Activated gamma-delta T cell treated with Interleukin-2 at 50 U/mL for 16 hours (primary cell): ENCODE data around the gene SEMG2.

Experiments
- DNase-seq: peaks from one replicate; pipeline ENCODE4 v3.0.0-alpha.2; 2020

SEMG2 gene, protein sequence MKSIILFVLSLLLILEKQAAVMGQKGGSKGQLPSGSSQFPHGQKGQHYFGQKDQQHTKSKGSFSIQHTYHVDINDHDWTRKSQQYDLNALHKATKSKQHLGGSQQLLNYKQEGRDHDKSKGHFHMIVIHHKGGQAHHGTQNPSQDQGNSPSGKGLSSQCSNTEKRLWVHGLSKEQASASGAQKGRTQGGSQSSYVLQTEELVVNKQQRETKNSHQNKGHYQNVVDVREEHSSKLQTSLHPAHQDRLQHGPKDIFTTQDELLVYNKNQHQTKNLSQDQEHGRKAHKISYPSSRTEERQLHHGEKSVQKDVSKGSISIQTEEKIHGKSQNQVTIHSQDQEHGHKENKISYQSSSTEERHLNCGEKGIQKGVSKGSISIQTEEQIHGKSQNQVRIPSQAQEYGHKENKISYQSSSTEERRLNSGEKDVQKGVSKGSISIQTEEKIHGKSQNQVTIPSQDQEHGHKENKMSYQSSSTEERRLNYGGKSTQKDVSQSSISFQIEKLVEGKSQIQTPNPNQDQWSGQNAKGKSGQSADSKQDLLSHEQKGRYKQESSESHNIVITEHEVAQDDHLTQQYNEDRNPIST

DNA sequence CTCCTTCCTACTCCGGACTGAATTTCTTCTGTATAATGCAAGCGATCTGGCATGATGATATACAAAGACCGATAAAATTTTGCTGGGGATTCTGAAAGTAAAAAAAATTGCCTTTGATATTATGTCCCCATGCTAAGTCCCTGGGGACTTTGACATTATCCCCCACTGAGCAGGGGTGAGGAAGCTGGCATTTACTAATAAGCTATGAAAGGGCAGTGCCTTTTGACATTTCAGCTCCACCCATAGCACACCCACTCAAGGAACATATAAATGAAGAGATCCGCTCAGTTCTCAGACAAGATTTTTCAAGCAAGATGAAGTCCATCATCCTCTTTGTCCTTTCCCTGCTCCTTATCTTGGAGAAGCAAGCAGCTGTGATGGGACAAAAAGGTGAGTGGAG is at the start of gene SEMG2:
Gene SEMG2, plus strand, starts transcription at position 298 of the 400 bp plus-strand sequence. Its CDS starts 17 bp downstream, at position 315.
- no peak for DNase-seq

DNA sequence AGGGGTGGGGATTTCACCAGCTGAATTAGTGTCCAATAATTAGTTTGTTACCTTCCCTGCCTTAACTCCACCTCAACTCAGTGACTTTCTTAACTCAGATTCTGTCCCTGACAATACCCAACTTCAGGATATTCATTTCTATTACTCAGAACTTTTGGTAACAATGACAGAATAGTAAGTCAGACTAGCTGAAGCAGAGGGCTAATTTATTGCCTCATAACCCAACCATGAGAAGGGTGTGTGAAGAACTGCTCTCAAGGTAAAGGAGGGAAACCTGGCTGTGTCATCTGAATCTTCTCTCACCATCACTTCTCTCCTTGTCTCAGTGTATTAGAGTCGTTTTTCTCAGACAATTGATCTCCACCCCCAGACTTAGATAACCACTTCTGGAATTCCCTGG is 47.7 kb upstream of the SEMG2 start:
- DNase-seq = no peak

DNA sequence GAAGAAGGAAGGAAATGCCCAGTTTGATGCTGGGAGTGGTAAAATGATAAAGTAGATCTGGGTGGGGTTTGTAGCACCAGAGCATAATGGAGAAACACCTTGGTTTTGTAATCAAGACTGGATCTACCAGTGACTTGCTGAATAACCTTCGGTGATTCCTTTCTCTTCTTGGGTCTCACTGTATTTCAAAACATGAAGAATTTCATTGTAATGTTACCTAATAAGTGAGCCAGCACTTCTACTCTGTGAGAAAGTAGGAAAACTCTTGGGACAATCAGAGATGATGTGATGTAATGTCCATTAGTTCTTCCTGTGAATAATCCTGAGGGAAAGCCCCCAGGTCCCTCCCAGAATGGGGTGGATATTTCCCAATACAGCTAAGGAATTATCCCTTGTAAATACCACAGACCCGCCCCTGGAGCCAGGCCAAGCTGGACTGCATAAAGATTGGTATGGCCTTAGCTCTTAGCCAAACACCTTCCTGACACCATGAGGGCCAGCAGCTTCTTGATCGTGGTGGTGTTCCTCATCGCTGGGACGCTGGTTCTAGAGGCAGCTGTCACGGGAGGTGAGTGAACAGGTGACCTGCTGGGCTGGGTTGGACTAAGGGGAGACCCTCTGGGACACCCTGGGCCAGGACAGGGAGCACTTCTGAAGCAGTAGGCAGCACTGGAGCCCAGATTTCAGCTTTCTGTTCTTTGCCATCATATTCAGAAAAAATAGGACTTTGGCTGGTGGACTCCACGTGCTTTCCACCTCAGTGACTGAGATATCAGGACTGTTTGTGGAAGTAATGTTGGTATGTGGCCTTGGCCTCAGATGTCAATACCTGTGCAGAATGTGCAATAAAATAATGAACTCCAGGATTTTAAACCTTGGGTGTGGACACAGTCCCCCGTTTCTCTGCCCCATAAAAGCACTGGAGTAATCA is 46.5 kb upstream of the SEMG2 start, which contains the start of gene PI3:
Gene PI3, plus strand, starts transcription at position 469 of the 931 bp plus-strand sequence. Its CDS starts 21 bp downstream, at position 490.
- no peak for DNase-seq

DNA sequence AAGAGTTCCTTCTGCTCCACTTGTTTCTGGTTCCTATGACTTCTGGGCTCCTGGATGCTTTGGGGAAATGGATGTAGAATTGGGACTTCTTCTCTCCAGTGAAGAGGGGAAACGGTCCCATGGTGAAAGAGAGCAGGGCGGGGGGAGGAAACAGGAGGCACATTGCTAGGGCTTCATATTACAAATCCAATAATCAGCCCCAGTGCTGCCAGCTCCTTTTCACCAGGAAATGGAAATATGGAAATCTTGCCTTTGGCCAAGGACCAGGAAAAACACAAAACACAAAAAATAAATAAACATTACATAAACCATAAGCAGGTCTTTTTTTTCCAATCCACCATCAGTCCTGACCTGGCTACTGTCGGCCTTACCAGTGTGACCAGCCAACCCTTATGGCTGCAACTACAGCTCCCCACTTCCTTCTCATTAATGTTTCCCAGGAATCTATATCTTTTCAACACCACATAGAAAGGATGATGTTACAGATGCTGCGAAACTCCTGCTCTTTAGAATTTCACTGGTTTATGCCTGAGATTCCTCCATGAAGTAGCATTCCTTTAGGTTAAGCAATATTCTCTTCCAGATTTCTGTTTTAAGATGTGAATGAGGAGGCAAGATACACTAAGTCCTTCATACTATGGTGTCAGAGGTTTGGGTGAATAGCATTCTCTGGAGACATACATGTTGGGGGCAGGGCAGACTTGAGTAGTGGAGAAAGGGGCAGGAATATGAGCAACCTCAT is 44.5 kb upstream of the SEMG2 start:
- DNase-seq = no peak

DNA sequence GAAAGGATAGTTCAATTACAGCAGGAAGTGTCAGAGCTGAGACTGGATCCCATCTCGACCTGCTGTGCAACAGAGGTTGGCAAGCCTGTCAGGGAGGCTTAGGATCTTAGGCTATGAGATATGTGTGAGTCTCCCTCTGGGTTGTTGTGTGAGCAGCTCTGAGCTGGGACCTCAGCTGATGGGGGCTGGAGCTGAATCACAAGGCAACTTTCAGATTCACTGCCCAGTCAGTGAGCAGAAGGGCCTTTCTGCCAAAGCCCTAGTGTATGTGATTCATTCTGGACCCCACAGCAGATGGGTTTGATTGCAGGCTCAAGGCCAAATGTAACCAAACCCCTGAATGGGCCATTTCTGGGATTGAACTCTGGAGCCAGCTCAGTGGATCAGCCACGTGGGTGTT is 42.0 kb upstream of the SEMG2 start:
- DNase-seq = no peak

DNA sequence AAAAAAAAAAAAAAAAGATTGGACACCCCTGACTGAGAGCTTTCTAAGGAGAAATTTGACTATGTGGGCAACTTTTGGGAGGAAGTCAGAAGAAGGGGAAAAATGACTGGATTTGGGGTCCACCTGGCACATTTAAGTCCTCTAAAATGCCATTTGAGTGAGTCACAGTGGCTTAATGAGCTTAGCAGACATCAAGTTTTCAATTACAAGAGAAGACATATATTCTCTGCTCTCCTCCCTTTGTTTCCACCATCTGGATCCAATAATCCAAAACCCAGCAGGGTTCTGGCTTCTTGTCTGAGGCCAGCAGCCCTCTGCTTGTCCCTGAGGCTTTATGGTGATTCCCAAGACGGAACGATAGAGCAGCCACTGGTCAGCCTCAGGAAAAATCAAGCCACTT is 39.5 kb upstream of the SEMG2 start:
- no peak for DNase-seq

DNA sequence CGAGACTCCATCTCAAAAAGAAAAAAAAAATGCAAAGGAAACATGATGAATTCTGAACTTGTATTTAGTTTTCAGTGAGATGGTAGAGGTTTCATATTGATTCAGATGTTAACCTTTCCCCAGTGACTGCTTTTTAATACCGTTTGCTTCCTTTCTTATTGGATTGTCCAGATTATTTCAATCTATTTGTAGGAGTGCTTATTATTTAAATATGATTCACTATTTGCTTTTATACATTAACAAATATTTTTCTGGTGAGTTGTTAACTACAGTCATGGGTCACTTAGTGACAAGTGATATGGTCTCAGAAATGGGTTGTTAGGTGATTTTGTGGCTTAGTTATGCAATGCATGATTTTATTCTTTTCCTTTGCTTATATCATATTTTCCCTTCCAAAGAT is 38.1 kb upstream of the SEMG2 start:
- DNase-seq = no peak

DNA sequence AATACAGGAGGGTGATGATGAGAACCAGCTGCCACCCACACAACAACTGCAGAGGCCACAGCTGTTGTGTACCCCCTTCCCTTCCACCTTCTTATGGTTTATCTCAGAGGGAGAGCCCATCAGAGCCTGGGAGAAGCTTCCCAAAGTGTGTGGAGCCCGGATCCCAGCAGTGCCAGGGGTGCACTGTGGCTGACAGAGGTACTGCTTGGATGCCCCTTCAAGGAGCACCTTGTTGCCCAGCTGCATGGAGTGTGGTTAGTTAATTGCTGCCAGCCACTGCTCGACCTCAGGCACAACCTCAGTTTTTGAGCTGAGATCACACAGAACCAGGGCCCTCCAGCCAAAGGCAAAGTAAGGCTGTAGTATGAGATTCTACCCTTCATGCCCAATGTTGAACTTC is 33.5 kb upstream of the SEMG2 start:
- DNase-seq = no peak

DNA sequence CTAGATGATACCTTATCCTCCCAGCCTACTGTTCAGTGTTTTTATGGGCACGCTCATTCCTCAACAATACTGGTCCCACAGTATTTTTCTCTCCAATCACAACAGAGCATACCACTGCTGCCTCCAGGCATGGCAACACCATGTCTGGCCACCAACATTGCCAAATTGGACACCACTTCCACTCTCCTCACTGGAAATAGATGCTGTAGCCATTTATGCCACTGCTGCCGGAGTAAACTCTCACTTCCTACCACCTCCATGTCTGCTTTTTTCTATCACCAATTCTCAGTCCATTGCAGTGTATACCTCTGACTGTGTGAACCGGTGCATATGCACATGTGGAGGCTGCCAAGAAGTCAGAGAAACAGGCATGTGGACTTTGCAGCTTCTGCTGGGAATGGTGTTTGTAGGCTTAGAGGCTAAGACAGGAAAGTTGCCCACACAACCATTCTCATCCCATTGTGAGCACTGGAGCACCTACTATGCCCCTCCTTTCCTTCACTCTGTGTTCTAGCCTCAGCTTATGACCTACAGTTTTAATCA is 32.0 kb upstream of the SEMG2 start:
- DNase-seq = no peak

DNA sequence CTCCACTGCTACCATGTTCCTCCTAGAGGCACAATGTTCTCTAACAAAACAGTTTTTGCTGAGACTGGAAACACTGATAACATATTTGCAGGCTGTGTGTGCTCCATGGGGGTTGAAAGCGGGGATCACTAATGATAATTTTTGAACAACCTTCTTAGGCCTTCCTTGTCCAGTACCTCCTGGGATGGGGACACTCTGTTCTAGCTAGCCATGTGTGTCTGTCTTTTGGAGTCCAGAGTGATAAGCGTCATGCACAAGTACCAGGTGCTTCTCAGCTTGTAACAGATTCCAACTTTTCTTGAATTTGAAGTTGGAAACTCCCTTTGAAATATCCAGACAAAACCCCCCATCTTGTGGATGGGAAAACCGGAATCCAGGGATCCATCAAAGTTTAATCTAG is 31.3 kb upstream of the SEMG2 start:
- DNase-seq = no peak

DNA sequence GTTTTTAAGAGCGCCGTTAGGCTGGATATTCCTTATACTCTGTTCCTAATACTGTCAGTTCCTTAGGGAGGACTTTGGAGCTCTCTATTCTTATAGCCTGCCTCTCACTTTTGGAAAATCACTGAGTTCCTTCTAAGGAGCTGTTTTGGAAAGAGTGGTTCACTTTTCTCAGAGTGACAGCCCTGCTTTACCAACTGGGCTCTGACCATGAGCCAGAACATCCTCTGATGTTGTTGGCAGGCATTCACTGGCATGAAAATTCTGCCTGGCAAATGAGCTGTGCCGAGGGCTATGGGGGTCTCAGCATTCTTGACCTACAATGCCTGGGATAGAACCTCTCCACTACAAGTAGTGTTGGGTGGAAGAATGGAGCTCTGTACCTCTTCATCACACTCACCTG is 29.2 kb upstream of the SEMG2 start:
- no peak for DNase-seq

DNA sequence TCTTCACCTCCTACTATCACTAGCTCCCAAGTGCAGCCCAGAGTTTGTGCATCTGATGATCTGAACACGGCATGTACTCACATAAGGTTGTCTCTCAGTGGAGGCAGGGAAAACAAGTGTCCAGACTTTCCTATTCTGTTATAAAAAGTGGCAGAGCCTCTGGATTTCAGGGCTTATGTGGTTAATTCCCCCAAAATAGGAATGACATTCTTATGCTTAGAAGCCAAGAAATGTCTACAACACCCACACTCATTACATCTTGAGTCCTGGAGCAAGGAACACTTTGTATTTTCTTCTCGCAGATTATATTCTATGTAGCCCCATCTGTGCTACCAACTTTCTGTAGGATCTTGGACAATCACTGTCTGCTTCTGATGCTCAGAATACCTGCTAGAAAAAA is 27.8 kb upstream of the SEMG2 start:
- no peak for DNase-seq

DNA sequence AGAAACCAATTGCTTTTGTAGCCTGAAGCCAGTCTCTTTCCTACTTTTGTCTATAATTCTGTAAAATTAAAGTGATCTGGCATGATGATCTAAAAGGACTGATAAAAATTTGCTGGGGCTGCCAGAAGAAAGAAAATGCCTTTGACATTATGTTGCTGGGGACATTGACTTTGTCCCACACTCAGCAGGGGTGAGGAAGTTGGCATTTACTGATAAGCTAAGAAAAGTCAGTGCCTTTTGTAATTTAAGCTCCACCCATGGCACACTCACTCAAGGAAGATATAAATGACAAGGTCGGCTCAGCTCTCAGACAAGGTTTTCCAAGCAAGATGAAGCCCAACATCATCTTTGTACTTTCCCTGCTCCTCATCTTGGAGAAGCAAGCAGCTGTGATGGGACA is 14.4 kb upstream of the SEMG2 start, which contains the start of gene SEMG1:
Gene SEMG1, plus strand, starts transcription at position 309 of the 400 bp plus-strand sequence. Its CDS starts 21 bp downstream, at position 330.
- no peak for DNase-seq

DNA sequence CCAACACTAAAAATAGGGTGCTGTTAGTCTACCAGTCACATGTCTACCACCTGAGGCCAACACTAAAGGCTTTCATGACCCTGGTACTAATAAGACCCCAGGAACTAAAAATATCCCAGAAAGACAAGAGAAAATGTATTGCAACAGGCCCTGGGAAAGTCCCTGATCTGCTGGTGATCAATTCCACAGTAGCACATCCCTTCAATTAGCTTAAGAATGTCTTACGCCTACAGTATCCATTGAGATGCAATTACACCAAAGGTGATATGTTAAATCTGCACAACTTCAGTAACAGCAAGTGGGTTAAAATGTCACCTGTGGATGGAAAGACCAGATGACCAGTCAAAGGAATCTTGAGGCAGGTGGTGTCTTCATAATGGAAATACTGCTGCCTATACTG is 11.2 kb upstream of the SEMG2 start:
- DNase-seq = no peak

DNA sequence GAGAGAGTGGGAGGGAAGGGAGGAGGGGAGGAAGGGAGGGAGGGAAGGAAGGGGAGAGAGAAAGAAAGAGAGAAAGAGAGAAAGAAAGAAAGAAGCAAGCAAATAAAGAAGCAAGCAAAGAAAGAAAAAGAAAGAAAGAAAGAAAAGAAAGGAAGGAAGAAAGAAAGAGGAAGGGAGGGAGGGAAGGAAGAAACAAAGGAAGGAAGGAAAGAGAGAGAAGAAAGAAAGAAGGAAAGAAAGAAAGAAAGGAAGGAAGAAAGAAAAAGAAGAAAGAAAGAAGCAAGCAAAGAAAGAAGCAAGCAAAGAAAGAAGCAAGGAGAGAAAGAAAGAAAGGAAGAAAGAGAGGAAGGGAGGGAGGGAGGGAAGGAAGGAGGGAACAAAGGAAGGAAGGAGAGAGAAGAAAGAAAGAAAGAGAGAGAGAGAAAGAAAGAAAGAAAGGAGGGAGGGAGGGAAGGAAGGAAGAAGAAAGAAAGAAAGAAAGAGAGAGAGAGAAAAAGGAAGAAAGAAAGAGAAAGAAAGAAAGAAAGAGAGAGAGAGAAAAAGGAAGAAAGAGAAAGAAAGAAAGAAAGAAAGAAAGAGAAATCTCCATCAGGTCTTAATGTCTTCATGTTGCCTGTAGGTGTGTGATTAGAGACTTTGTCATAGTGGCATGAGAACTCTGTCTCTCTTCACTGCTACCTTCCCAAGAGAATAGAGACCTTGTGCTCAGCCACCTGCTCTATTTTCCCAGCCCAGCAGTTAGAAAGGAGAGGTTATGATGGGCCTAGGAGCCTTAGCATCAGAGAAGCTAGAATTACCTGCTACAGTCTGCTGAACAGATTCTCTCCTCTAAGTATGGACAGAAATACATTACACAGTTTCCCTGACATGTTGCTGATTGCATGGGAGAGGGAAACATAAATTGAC is 9.4 kb upstream of the SEMG2 start:
- no peak for DNase-seq

DNA sequence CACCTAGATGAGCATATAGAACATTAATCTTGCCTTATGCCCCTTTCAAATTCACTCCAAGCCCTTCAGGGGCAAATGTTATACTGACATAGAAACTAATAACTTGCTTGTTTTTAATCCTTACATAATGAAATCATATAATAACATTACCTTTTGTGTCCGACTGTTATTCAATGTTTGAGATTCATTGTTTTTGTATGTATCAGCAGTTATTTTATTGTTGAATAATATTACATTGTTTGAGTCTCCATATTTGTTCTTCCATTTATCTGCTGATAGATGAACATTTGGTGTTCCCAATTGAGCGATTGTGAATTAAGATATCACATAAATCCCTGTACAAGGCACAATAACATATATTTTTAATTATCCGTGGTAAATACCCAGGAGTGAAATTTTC is 8.3 kb upstream of the SEMG2 start:
- DNase-seq = no peak

DNA sequence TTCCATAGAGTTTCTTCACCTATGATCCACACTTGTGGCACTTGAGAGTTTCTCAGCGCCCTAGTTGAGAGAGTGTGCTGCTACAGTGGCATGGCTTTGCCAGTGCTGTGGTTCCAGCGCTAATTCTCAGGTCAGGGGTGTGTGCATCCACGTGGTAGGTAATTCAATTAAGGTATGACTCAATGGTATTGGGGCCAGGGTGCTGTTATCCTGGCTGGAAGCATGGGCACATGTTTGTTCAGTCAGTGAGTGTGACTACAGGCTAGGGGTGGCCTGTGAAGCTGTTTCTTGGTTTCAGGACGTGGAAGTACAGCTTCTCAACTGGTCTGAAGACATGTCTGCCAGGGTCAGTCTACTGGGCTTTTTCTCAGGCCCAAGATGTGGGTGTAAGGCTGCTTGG is 3.0 kb upstream of the SEMG2 start:
- DNase-seq = no peak

DNA sequence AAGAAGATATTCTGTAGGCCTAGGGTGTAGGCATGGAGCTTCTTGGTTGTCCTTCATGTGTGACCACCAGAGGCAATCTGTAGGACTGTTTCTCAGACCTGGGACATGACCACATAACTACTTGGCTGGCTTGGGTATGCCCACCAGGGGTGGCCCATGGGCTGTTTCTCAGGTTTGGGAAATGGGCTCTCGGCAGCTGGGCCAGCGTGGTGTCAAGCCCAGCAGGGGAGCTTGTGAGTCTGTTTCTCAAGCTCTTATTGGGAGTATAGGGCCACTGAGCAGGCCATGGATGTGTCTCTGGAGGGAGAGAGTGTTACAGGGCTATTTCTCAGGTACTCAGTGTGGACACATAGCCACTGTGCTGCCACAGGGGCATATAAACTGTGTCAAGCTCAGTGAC is 2.5 kb upstream of the SEMG2 start:
- no peak for DNase-seq

DNA sequence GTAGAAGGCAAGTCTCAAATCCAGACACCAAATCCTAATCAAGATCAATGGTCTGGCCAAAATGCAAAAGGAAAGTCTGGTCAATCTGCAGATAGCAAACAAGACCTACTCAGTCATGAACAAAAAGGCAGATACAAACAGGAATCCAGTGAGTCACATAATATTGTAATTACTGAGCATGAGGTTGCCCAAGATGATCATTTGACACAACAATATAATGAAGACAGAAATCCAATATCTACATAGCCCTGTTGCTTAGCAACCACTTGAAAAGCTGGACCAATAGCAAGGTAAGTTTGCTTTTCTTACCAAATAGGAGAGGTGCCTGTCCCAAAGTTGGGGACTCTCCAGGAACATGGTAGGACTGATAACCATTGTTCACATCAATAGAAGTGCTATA is 2.0 kb downstream of the SEMG2 start:
- DNase-seq = no peak

DNA sequence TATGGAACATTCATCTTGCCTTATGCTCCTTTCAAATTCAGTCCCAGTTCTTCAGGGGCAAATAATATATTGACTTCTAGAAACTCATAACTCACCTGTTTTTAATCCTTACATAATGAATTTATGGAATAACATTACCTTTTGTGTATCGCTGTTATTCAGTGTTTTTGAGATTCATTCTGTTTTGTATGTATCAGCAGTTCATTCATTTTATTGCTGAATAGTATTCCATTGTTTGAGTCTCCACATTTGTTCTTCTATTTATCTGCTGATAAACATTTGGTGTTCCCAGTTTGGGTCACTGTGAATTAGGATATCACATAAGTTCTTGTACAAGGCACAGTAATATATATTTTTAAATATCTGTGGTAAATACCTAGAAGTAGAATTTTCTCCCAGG is 5.1 kb downstream of the SEMG2 start:
- DNase-seq = no peak
